GM21390 (cell line): Measurements from ENCODE around the gene SYNC.
"Not testable (repeated sequence)": the region's sequence is repeated elsewhere in the genome, so short reads cannot be mapped to it uniquely, and the experiment has no call there.

Source experiments
- ATAC-seq: cut with Tn5 transposase; IDR thresholded peaks from one replicate; pipeline ENCODE4 v1.9.1; 2021; ENCODE audit not compliant: unreplicated experiment

SYNC gene

GRCh38 chr1:32724678-32725614 is 22.4 kb upstream of the SYNC start:
- no peak for ATAC-seq

- ATAC-seq, result no peak
Measured at GRCh38 chr1:32719681-32720275, 17.2 kb upstream of the SYNC start.

GRCh38 chr1:32718527-32718926 is 16.0 kb upstream of the SYNC start:
- ATAC-seq, result no peak

- ATAC-seq, result no peak
Measured at GRCh38 chr1:32718036-32718435, 15.5 kb upstream of the SYNC start.

- ATAC-seq, result no peak
Measured at GRCh38 chr1:32717503-32717902, 14.9 kb upstream of the SYNC start.

GRCh38 chr1:32716312-32717148 is 14.0 kb upstream of the SYNC start:
- peak; percentile 70 for ATAC-seq

GRCh38 chr1:32715901-32716311 is 13.3 kb upstream of the SYNC start:
- no peak for ATAC-seq

- no peak for ATAC-seq
Measured at GRCh38 chr1:32714277-32714676, 11.7 kb upstream of the SYNC start.

- ATAC-seq, result no peak
Measured at GRCh38 chr1:32713081-32713480, 10.5 kb upstream of the SYNC start.

GRCh38 chr1:32711221-32711620 is 8.7 kb upstream of the SYNC start:
- ATAC-seq, result not testable (repeated sequence)

GRCh38 chr1:32709476-32709875 is 6.9 kb upstream of the SYNC start:
- no peak for ATAC-seq

- no peak for ATAC-seq
Measured at GRCh38 chr1:32709075-32709474, 6.5 kb upstream of the SYNC start.

- no peak for ATAC-seq
Measured at GRCh38 chr1:32706491-32706890, 3.9 kb upstream of the SYNC start.

GRCh38 chr1:32705516-32705915 is 2.9 kb upstream of the SYNC start:
- no peak for ATAC-seq

GRCh38 chr1:32703479-32704291 is 1.1 kb upstream of the SYNC start:
- no peak for ATAC-seq

- ATAC-seq, result no peak
Measured at GRCh38 chr1:32701951-32702598, 495 bp downstream of the SYNC start.

GRCh38 chr1:32701421-32701911 is 1.1 kb downstream of the SYNC start:
- no peak for ATAC-seq

- not testable (repeated sequence) for ATAC-seq
Measured at GRCh38 chr1:32696996-32697395, 5.6 kb downstream of the SYNC start.

GRCh38 chr1:32696041-32696440 is 6.5 kb downstream of the SYNC start:
- no peak for ATAC-seq
